DMS 273 (cell line): ENCODE data around the gene LRRC27.

Experiments used
- DNase-seq: peaks from one replicate; lab custom pipeline; 2025; ENCODE audit not compliant: unreplicated experiment; lab: John Stamatoyannopoulos, UW

LRRC27 gene

DNA sequence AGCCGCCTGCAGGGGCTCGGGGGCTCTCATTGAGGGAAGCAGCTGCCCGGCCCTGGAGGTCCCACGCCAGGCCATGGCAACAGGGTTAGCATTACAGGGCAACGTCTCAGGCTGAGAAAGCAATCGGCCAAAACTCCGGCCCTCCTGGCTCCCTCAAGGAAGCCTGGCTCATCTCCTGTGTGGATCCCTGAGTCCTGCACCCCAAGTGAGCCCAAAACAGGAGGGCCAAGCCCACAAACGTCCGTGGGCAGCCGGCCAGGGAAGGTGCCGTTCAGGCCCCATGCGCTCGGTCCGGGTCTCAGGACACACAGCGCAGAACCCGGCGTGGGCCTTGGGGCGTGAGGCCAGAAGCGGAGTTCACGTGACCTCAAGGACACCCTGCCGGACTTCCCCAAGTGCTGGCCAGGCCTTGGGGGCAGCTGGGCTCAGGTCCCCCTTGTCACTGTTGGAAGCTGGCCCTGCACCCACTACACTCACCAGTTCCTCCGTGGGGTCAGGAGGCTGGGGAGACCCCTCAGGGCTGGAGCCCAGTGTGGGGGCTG, 57.0 kb downstream of the LRRC27 start:
- DNase-seq, result peak; percentile 20

DNA sequence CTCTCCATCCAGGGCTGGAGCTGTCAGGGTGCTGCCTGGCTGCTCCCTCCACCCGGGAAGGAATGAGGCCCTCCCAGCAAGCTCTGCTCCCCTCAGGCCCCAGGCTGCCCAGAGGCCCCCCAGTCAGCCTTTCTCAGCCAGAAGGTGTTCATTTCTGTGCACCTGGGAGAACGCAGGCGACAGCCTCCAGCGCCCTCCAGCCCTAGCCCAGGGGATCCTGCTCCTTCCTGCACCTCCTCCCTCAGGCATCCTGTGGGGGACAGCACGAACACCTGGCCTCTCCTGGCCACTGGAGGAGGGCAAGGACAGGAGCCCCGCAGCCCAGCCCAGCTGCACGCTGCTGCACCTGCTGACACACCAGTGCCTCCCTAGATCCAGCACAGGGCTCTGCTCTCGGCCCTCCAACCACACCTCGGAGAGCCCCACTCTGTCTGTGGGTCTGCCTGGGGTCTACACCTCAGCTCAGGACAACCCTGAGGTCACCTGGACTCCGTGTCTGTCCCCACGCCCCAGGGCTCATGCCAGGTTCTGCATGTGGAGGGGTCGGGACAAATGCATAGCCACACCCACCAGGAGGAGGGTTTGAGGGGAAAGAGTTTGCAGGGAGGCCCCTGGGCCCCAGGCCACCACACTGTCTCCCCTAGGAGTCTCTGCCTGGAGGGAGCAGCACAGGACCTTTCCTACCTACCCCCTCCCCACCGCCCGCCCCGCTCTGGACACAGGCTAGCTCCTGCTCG, 57.6 kb downstream of the LRRC27 start:
- no peak for DNase-seq

DNA sequence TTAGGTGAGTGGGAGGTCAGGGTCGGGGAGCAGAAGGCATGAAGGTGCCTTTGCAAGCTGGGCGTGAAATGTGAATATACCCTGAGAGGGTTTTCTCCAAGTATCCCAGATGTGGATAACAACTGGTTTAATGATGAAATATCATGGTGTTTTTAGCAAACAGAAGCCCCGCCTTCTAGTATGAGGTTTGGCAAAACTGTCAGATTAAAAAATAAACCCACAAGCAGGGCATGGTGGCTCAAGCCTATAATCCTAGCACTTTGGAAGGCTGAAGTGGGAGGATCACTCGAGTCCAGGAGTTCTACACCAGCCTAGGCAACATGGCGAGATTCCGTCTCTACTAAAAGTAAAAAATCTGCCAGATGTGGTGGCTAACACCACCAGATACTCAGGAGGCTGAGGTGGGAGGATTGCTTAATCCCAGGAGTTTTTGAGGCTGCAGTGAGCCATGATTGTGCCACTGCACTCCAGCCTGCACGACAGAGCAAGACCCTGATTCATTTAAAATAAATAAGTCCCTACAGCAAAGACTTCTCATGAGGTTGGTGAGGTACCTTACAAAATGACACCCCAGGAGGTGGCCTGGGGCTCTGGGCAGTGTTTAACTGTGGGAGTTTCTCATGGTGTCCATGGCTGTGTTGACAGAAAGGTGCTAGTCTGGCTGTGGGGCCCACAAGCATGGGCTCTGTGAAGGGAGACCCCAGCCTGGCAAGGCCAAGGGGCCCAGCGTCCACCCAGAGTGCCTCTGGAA, 58.4 kb downstream of the LRRC27 start:
- no peak for DNase-seq

DNA sequence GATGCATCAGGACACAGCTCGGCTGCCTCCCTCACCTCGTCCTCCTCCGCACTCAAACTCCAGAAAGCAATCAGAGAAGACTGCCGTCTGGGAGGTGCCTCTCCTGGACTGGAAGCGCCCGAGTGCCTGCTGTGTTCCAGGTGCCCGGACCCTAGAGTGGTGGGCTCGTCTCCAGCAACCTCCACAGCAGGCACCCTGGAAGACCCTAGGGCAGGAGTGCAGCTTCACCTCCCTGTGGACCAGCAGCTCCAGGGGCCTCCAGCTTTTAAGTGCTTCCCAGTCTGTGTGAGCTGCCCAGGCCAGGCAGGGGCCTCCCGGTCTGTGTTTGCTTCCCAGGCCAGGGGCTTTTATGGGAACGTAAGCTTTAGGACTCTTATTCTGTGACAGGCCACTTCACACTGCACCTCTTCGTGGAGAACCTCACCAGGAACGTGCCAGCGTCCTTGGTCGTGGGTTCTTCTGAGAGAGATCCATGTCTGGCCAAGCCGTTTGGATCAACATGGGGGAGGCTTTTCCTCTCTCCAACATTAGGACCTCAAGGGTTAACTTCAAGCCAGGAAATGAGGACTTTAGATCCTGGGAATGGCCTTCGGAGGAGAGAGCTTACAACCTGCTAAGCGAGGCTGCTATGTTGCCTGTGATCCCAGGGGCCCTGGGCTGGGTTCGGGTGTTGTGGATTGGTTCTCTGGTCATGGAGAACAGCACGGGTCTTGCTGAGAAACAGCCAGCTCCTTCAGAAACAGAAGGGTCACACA, 59.1 kb downstream of the LRRC27 start:
- no peak for DNase-seq

DNA sequence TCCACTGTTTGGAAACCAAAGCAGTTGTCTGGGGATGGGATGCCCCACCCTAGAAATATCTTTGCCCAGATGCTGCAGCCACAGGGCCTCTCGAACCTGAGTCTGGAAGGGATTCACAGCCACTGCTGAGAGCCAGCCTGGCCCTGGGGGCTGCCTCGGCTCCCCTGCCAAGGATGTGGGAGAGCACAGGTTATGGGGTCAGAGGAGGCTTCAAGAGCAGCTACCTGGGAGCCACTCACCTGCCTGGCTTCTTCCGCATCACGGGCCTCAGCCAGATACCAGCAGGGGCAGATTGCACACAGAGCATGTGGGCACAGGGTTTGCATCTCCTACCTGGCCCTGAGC, 59.7 kb downstream of the LRRC27 start:
- no peak for DNase-seq

DNA sequence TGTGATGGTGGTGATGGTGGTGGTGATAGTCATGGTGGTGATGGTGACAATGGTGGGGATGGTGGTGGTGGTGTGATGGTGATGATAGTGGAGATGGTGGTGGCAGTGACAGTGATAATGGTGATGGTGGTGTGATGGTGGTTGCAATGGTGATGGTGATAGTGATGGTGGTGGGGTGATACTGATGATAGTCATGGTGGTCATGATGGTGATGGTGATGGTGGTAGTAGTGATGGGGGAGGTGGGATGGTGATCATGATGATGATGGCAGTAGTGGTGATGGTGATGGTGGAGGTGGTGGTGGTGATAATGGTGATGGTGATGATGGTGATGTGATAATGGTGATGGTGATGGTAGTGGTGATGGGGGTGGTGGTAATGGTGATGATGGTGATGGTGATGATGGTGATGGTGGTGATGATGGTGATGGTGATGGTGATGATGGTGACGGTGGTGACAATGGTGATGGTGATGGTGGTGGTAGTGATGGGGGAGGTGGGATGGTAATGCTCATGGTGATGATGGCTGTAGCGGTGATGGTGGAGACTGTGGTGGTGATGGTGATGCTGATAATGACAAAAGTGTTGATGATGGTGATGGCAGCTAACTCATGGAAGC, 60.3 kb downstream of the LRRC27 start:
- DNase-seq, result no peak

DNA sequence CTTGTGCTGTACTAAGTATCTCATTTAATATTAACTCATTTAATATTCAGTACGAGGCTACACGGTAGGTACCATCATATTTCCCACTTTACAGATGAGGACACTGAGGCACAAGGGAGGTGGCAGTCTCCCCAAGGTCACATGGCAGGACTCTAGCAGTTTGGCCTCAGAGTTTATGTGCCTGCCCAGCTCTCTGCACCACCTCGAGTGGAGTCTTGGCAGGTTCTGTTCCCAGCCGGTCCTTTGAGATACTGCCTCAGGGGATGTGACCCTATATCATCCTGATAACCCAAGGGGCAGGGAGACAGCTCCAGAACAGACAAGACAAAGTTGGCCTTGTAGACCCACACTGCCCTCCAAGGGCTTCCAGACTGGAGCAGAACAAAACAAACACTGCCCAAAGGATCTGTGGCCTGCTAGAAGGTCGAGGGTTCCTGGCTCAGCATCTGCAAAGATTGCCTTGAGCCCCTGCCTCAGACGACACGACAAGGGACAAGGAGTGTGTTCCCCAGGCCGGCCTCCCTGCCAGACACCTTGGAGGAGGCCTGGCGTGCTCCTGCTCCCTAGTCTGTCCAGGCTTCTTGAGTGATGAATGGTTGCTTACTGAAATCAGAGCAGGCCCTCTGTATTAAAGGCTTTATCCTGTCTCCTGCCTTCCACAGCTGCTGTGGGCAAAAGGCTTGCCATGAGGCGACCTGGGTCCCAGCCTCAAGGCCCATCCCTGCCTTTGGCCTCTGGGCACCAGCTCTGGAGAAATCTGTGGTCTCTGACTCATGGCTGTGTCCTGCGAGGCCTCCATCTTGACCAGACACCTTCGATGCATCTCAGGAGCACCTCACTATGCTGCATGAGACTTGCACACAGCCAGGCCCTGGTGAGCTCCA, 61.1 kb downstream of the LRRC27 start:
- no peak for DNase-seq

DNA sequence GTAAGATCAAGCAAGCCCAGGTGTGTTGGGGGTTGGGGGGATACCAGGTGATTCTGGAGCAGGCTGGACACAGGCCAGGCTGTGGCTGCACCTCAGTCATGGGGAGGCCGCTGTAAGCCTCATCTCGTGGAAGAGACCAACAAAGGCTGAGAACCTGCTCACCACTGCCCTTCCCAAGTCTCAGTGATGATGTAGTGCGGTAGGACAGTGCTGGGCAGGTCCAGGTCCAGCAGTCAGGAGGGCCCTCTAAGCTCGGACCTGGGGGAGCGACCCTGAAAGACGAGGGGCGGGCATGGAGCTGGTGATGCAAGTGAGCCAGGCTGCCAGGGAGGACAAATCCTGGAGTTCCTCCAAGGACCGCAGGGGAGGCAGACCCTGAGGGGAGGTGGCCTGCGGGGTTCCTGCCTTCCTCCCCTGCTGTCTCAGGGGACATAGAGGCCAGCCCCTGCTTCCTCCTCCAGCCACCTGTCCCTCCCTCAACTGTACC, 61.7 kb downstream of the LRRC27 start:
- DNase-seq, result no peak

DNA sequence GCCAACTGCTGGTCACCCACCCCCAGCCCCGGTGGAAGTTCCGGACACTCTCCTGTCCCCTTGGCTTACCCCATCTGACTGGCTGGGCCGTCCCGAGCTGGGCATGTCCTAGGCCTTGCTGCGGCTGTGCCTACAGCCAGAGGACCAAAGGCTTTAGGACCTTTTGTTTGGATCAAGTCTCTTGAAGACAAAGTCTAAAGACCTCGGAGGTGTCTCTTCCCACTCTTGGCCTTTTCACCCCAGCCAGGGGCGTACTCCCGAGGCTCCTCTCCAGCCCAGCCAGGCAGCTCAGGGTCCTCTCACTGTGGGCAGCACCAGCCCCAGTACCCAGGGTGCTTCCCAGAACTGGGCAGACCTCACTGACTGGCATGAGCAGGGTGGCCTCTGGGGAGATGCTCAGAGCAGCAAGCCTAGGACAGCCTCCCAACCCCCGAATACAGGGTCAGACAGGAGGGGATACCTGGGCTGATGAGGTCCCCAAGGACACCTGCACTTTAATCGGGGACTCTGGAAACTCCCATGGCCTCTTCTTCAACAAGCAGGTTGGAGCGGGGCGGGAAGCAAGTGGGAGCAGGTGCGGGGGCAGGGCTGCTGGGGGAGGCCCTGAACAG, 62.3 kb downstream of the LRRC27 start:
- no peak for DNase-seq

DNA sequence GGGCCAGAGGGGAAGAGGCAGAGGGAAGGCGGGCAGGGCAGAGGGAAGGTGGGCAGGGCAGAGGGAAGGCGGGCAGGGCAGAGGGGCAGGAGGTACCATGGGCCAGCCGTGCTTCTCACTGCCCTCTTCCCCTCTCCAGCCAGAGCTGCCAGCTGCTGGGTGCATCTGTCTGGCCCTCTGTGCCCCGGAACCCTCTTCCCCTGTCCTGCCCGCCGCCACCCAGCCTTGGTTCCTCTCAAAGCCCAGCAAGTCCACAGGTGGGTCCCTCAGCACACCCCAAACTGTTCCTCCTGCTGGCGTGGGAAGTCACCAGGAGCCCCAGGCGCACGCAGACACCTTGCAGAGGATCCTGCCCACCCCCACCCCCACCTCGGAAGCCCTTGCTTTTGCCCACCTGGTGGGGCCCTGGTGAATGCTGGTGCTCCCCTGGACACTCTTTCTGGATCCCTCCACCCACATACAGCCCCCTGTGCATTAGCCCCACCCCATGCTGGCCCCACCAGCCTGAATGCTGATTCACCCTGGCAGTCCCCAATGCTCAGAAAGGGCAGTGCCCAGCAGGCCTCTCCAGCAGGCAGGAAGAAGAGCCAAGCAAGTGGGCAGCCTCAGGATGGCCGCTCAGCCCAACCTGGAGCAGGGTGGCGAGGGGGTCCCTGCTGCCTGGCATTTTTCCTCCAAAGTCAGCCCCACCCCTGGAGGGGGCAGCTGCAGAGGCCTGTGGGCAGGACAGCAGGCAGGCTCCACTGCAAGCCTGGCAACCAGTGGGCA, 63.1 kb downstream of the LRRC27 start:
- peak; percentile 20 for DNase-seq

DNA sequence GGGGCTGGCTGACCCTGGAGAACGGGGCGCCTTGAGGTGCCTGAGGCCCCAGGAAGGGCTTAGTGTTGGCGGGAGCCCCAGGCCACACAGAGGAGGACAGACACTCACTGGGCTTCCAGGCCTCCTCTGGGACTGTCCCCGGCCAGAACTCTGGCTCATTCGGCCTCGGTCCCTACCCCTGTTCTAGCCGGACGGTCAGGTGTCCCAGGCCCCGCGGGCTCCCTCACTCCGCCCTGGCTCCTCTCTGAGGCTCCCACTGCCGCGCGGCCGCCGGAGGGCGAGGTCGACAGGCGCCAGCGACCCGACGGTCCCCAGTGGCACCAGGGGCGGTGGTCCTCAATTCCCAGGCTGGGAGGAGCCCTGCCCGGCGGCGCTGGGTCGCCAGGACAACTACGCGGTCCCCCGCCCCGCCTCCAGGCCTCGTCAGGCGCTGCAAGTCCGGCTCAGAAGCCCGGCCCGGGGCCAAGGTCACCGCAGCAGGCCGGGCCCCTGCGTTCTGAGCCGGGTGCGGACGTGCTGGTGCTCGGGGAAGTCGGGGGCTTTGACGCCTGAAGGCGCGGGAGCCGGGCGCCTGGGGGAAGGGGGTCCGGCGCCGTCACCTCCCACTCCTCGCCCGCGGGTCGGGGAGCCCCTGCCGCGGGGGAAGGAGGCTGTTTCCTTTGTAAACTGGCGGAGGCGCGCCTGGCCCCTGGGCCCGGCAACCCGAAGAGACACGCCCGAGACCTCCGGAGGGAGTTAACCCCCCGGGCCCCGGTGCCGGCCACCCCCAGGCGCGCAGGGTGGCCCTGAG, 63.9 kb downstream of the LRRC27 start:
- no peak for DNase-seq

DNA sequence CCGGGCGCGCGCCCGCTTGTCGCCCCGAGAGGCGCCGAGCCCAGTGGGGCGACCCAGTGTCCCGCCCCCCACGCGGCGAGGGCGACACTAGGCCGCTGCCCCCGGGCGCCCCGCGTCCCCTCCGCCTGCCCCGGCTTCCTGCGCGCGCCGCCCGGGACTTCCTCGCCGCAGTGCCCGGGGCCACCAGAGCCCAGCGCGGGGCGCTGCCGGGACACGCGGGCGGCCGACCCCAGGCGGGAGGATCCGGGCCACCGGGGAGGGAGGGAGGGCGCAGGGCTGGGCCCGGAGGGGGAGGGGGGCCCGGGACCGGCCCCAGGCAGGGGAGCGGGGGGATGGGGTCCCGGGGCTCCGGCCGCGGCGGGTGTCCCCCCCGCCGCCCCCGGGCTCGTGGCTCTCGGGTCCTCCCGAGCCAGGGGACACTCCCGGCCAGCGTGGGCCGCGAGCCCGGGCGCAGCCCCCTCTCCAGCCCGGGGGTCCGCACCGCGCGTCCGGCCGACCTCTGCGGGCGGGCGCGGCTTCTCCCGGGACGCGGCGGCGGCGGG, 64.6 kb downstream of the LRRC27 start:
- peak; percentile 76 for DNase-seq

DNA sequence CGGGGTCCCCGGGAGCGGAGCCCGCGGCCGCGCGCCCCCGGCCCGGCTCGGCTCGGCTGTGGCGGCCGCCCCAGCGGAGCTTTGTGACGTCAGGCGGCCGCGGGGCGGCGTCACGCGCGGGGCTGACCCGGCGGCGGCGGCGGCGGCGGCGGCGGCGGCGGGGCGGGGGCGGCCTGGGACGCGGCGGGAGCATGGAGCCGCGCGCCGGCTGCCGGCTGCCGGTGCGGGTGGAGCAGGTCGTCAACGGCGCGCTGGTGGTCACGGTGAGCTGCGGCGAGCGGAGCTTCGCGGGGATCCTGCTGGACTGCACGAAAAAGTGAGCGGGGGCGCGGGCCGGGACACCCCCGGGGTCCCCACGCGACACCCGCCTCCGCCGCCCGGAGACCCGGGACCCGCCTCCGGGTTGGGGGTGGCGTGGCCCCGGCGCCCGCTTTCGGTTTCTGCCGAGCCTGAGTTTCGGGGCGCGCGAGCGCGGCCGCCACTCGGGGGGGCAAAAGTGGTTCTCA, 65.1 kb downstream of the LRRC27 start, which contains the start of gene PWWP2B:
Gene PWWP2B (plus strand): TSS at position 165 of the 506 bp plus-strand sequence. CDS start 27 bp downstream, at position 192.
- DNase-seq, result peak; percentile 61

DNA sequence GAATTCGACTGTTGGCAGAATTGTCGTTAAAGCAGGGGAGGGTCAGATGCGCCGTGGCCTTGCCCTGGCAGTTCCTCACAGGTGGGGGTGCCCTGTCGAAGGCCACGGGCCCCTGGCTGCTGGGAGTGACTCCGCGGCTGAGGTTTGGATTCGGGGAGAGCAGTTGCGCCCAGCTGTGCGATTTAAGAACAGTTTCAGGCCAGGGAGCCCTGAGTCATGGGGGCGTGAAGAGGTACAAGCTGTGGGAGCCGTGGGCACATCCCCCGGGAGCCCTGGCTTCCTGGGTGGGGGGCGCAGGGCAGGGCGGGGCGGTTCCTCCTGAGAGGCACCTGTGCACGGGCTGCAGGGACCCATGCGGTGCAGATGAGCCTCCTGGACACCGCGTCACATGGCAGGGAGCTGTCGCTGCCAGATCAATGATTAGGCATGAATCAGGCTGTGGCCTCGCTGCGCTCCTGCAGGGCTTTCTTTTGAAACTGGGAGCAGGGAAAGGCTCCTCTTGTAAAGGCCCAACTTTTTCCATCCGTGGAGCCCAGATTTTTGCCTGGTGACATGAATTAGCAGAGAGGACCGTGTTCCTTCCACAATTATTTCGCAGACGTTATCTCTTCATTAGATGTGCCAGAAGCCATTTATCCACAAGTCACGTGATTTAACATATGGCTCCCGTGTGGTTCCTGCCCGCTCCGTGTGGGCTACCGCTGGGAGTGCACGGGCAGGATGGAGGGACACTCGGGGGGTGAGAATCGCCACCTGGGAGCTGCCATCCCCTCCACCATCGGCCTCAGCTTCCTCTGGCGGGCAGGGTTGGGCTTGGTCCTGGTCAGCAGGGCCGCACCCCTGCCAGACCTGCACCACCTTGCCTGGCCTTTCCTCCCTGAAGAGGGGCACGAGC, 65.9 kb downstream of the LRRC27 start:
- DNase-seq, result peak; percentile 71

DNA sequence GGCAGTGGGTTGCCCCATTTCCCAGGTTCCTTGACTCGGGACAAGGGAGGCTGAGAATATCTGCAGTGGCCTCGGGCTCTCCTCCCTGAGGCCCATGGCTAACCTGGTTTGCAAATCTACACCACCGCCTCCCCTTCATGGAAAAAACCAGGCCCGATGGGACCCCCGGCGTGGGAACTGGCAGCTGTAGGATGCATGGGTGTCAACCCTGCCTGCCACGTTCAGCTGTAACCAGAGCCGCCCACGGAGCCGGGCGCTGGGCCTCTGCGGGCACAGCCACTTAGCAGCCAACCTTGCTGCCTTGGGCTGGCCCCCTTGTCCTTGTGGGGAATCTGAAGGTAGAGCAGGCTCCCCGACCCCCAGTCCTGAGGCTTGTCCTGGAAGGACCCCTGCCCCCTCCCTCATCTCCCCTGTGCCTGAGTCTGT, 66.6 kb downstream of the LRRC27 start:
- no peak for DNase-seq
